H1 (cell line): ENCODE data around the gene TLK2. TPM values are rescaled to one million over a fixed set of nuclear protein-coding genes. Genes with fewer than 3 reads are reported as not detected.
"Not testable (repeated sequence)": the region's sequence is repeated elsewhere in the genome, so short reads cannot be mapped to it uniquely, and the experiment has no call there.

Source experiments
- CTCF ChIA-PET: fragments of 300-600 bp; sonication (Branson Sonifier 250); formaldehyde crosslinking; loops from one replicate; lab custom pipeline; 2021; ENCODE audit not compliant: partially characterized antibody; lab: Charles Lee
- POLR2A ChIA-PET: fragments of 300-600 bp; sonication (Branson Sonifier 250); formaldehyde crosslinking; loops from one replicate; lab custom pipeline; 2021; ENCODE audit warnings: inconsistent platforms; ENCODE audit not compliant: partially characterized antibody; lab: Charles Lee
- DNase-seq, 2 experiments: peaks; one replicate each; pipeline versions ENCODE4 v3.0.0 to v3.0.0-alpha.2; 2010 to 2022; ENCODE audit warnings: low spot score in 2 of 2, low read depth in 1 of 2, mixed read lengths in 1 of 2
- FAIRE-seq: peaks from 2 replicates; lab custom pipeline; 2011; peaks lifted over from hg19 to GRCh38; lab: Jason Lieb, UNC
- H2AFZ ChIP-seq: 2 replicates; pipeline ENCODE4 v1.8.1; 2012; ENCODE audit warnings: low read length, inconsistent platforms
- H2AK5ac ChIP-seq: 2 replicates; pipeline ENCODE4 v1.6.1; 2013; ENCODE audit warnings: low read depth, low read length
- H2BK120ac ChIP-seq: replicated peaks from 2 replicates; pipeline ENCODE3; 2013; ENCODE audit warnings: low read depth, low read length, inconsistent platforms
- H2BK12ac ChIP-seq: 2 replicates; pipeline ENCODE4 v1.6.1; 2013; ENCODE audit warnings: low read depth, low read length
- H2BK15ac ChIP-seq: 2 replicates; pipeline ENCODE4 v1.6.1; 2013; ENCODE audit warnings: low read length
- H2BK20ac ChIP-seq: 2 replicates; pipeline ENCODE4 v1.6.1; 2013; ENCODE audit warnings: low read length
- H2BK5ac ChIP-seq: 2 replicates; pipeline ENCODE4 v1.6.1; 2013; ENCODE audit warnings: low read depth, low read length
- H3K14ac ChIP-seq: 2 replicates; pipeline ENCODE4 v1.6.1; 2013; ENCODE audit warnings: inconsistent platforms; ENCODE audit not compliant: insufficient read length
- H3K18ac ChIP-seq: 2 replicates; pipeline ENCODE4 v1.6.1; 2013; ENCODE audit warnings: low read length; ENCODE audit errors: extremely low read depth
- H3K23ac ChIP-seq: 2 replicates; pipeline ENCODE4 v1.6.1; 2013; ENCODE audit warnings: inconsistent platforms; ENCODE audit not compliant: insufficient read length
- H3K23me2 ChIP-seq: 2 replicates; pipeline ENCODE4 v1.6.1; 2013; ENCODE audit warnings: low read depth, low read length
- H3K27ac ChIP-seq: 2 replicates; pipeline ENCODE4 v1.6.1; 2011; ENCODE audit warnings: low read depth, low read length, inconsistent platforms
- H3K27me3 ChIP-seq, 4 experiments: replicated peaks in 1 of 4; 1 replicate in 1 of 4; 2 replicates in 3 of 4; pipeline versions ENCODE4 v1.6.1 to v1.8.1; 2011 to 2013; ENCODE audit warnings: low read length in 3 of 4, mild to moderate bottlenecking in 3 of 4, inconsistent platforms in 2 of 4, mixed read lengths in 2 of 4, moderate library complexity in 1 of 4; ENCODE audit not compliant: control insufficient read depth in 3 of 4, insufficient read depth in 3 of 4; ENCODE audit errors: extremely low read depth in 1 of 4
- H3K36me3 ChIP-seq, 4 experiments: 2 replicates each; pipeline versions ENCODE4 v1.6.1 to v1.8.1; 2011 to 2013; ENCODE audit warnings: mild to moderate bottlenecking in 4 of 4, low read length in 3 of 4, moderate library complexity in 2 of 4, control low read depth in 1 of 4, inconsistent platforms in 1 of 4; ENCODE audit not compliant: insufficient read depth in 4 of 4, control insufficient read depth in 2 of 4
- H3K4ac ChIP-seq: replicated peaks from 2 replicates; pipeline ENCODE3; 2013; ENCODE audit warnings: low read length, low read depth, mixed read lengths, inconsistent platforms; ENCODE audit not compliant: insufficient read length
- H3K4me1 ChIP-seq, 4 experiments: replicated peaks in 1 of 4; 1 replicate in 1 of 4; 2 replicates in 3 of 4; pipeline versions ENCODE4 v1.6.1 to v1.8.1; 2011 to 2013; ENCODE audit warnings: low read length in 3 of 4, inconsistent platforms in 2 of 4, mixed read lengths in 1 of 4; ENCODE audit not compliant: insufficient read depth in 4 of 4, control insufficient read depth in 3 of 4
- H3K4me2 ChIP-seq, 2 experiments: 2 replicates each; pipeline versions ENCODE4 v1.6.1 to v1.8.1; 2011 to 2013; ENCODE audit warnings: low read depth in 2 of 2, low read length in 2 of 2, control low read depth in 1 of 2, inconsistent platforms in 1 of 2, mild to moderate bottlenecking in 1 of 2; ENCODE audit not compliant: insufficient read depth in 1 of 2
- H3K4me3 ChIP-seq, 4 experiments: fragments of 200-600, 300-600 bp in 1 of 4; sonication (generic), shearing (Covaris generic), sonication (Bioruptor Twin) in 1 of 4; 2 replicates each; pipeline versions ENCODE4 v1.5.1 to v1.8.1; 2011 to 2016; ENCODE audit warnings: low read length in 4 of 4, low read depth in 3 of 4, control low read depth in 2 of 4, inconsistent platforms in 2 of 4, mild to moderate bottlenecking in 2 of 4, mixed read lengths in 1 of 4, moderate library complexity in 1 of 4; ENCODE audit not compliant: insufficient read depth in 2 of 4; ENCODE audit errors: extremely low read depth in 1 of 4
- H3K56ac ChIP-seq: replicated peaks from 2 replicates; pipeline ENCODE3; 2013; ENCODE audit warnings: low read depth, mild to moderate bottlenecking, mixed read lengths, low read length, inconsistent platforms; ENCODE audit not compliant: insufficient read length
- H3K79me1 ChIP-seq: 2 replicates; pipeline ENCODE4 v1.6.1; 2013; ENCODE audit warnings: low read depth, low read length, control low read depth
- H3K79me2 ChIP-seq, 2 experiments: 2 replicates each; pipeline versions ENCODE4 v1.6.1 to v1.8.1; 2012 to 2013; ENCODE audit warnings: low read length in 2 of 2, mild to moderate bottlenecking in 2 of 2, inconsistent platforms in 1 of 2; ENCODE audit not compliant: insufficient read depth in 2 of 2, control insufficient read depth in 1 of 2
- H3K9ac ChIP-seq, 4 experiments: replicated peaks in 1 of 4; 1 replicate in 1 of 4; 2 replicates in 3 of 4; pipeline versions ENCODE4 v1.6.1 to v1.8.1; 2011 to 2013; ENCODE audit warnings: low read depth in 3 of 4, low read length in 3 of 4, control low read depth in 2 of 4, mild to moderate bottlenecking in 2 of 4, moderate library complexity in 2 of 4, inconsistent platforms in 1 of 4; ENCODE audit errors: extremely low read depth in 1 of 4
- H3K9me3 ChIP-seq, 2 experiments: 2 replicates each; pipeline versions ENCODE4 v1.6.1 to v1.8.1; 2012 to 2013; ENCODE audit warnings: mild to moderate bottlenecking in 2 of 2, moderate library complexity in 2 of 2, control low read depth in 1 of 2, inconsistent platforms in 1 of 2, low read depth in 1 of 2, low read length in 1 of 2, mixed read lengths in 1 of 2; ENCODE audit not compliant: insufficient read depth in 2 of 2
- H4K20me1 ChIP-seq, 2 experiments: replicated peaks in 1 of 2; 2 replicates each; pipeline versions ENCODE3 to v1.8.1; 2011 to 2013; ENCODE audit warnings: inconsistent platforms in 2 of 2, low read length in 2 of 2, mild to moderate bottlenecking in 1 of 2; ENCODE audit not compliant: insufficient read depth in 2 of 2, control insufficient read depth in 1 of 2
- H4K5ac ChIP-seq: 2 replicates; pipeline ENCODE4 v1.6.1; 2013; ENCODE audit warnings: low read length, low read depth, mixed read lengths, inconsistent platforms; ENCODE audit not compliant: insufficient read length
- H4K8ac ChIP-seq: 2 replicates; pipeline ENCODE4 v1.8.0; 2013; ENCODE audit warnings: mild to moderate bottlenecking, moderate library complexity, low read length, inconsistent platforms; ENCODE audit not compliant: insufficient read depth; ENCODE audit errors: extremely low read depth
- H4K91ac ChIP-seq: replicated peaks from 2 replicates; pipeline ENCODE3; 2013; ENCODE audit warnings: low read length, mixed read lengths, inconsistent platforms; ENCODE audit not compliant: insufficient read length
- WGBS, 2 experiments: shearing (Covaris generic) in 1 of 2; methylation state at CpG; one replicate each; pipeline versions ENCODE4 v1.1.6 to v1.1.7; 2013 to 2015; ENCODE audit warnings: low lambda C conversion rate in 2 of 2, mixed read lengths in 2 of 2, inconsistent platforms in 1 of 2, low coverage in 1 of 2, missing lambda C conversion rate in 1 of 2; ENCODE audit not compliant: insufficient replicate concordance in 2 of 2, insufficient coverage in 1 of 2, insufficient read length in 1 of 2; ENCODE audit errors: extremely low coverage in 1 of 2, missing lambda C conversion rate in 1 of 2; 5-methylcytosine and 5-hydroxymethylcytosine counted together
- polyA plus RNA-seq, 7 experiments: library from polyadenylated mRNA; depleted of rRNA in 3 of 7; stranded (reverse) in 5 of 7; unstranded in 2 of 7; fragments of >200 nt in 5 of 7; fragments of 200-250 nt in 2 of 7; gene quantifications; 1 replicate in 5 of 7; 2 replicates in 1 of 7; 4 replicates in 1 of 7; pipeline versions ENCODE4 v1.2.1 to v1.2.3, GENCODE V29; 2011 to 2013; ENCODE audit warnings: missing spikeins in 2 of 7, mixed read lengths in 2 of 7
- total RNA-seq: library from RNA; stranded (reverse); fragmentation: NEBNext Ultra II Directional; extraction: Animal tissue kit (Norgen Biotek cat#: 25700); gene quantifications from 2 replicates; pipeline ENCODE4 v1.2.1, GENCODE V29; 2021

Gene TLK2
- total and polyA plus RNA-seq, 2 of the 8 experiments (the other 6 are each of a cell fraction or from before 2014, with no cell fraction given) = 43.1 to 59.9 TPM

- 96% methylated on average over 3 of the region's 3 CpGs; no CpG with 5 or more reads in 1 of the 2 experiments for WGBS, 2 experiments
- CTCF ChIA-PET, POLR2A ChIA-PET, H3K23ac ChIP-seq, H2BK20ac ChIP-seq, H2BK5ac ChIP-seq, H3K4ac ChIP-seq, H2AK5ac ChIP-seq, H3K23me2 ChIP-seq, H3K4me2 ChIP-seq, H3K27me3 ChIP-seq, H4K20me1 ChIP-seq, H3K14ac ChIP-seq, H4K91ac ChIP-seq, H2BK120ac ChIP-seq, H2BK12ac ChIP-seq, H3K4me1 ChIP-seq, H3K56ac ChIP-seq, DNase-seq, H2BK15ac ChIP-seq, H3K79me1 ChIP-seq, H3K4me3 ChIP-seq, H3K9ac ChIP-seq, H3K27ac ChIP-seq, H3K36me3 ChIP-seq, FAIRE-seq, H2AFZ ChIP-seq, H3K9me3 ChIP-seq, H4K5ac ChIP-seq, H3K18ac ChIP-seq, H4K8ac ChIP-seq: not testable (repeated sequence)
- peaks cover 0 to 67% of the 10 kb centered on the region in 2 experiments; a peak in 2 of 4 replicates for H3K79me2 ChIP-seq
Observed at GRCh38 chr17:62482553-62482952, 3.9 kb downstream of the TLK2 start.

DNA sequence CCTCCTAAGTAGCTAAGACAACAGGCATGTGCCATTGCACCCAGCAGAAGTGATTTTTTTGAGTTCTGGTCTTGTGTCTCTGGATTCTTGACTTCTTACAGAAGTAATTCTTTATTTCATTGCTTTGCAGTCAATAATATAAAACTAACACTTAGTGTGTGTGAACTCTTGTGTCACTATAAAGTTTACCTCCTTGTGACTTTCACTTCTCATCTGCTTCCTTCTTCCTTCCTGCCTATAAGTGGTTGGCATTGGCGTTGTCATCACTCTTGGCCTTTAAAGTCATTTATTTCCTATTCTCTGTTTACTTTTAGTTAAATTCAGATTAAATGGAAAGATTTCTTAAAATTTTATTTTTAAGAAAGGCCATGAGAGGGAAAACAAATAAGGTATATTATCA lies 12.4 kb downstream of the TLK2 start:
- H2BK12ac ChIP-seq, H2BK120ac ChIP-seq, H4K91ac ChIP-seq, H3K27ac ChIP-seq, H3K27me3 ChIP-seq, H3K23ac ChIP-seq, H2BK20ac ChIP-seq, DNase-seq, H3K9me3 ChIP-seq, H2AFZ ChIP-seq, H3K9ac ChIP-seq, H2AK5ac ChIP-seq, H3K18ac ChIP-seq, FAIRE-seq, H4K20me1 ChIP-seq, H2BK15ac ChIP-seq, H4K5ac ChIP-seq, H3K14ac ChIP-seq, H3K4me1 ChIP-seq, H3K4me3 ChIP-seq, POLR2A ChIA-PET, H3K36me3 ChIP-seq, H3K79me1 ChIP-seq, H3K4ac ChIP-seq, H3K56ac ChIP-seq, H3K4me2 ChIP-seq, H3K23me2 ChIP-seq, H4K8ac ChIP-seq, H2BK5ac ChIP-seq: not testable (repeated sequence)
- WGBS, 2 experiments = 100% methylated on average over 1 of the region's 1 CpG; no CpG with 5 or more reads in 1 of the 2 experiments
- CTCF ChIA-PET = interaction anchor here (0.6 to 0.9 kb wide), 2 partner anchors 21 to 1611 kb away, joined by 3 to 4 read pairs; no protein-coding TSS in a partner anchor
- H3K79me2 ChIP-seq = peaks cover 0 to 79% of the 10 kb centered on the region in 2 experiments; a peak in 3 of 4 replicates
